Measurements from ENCODE around the gene TUT1.

DNA sequence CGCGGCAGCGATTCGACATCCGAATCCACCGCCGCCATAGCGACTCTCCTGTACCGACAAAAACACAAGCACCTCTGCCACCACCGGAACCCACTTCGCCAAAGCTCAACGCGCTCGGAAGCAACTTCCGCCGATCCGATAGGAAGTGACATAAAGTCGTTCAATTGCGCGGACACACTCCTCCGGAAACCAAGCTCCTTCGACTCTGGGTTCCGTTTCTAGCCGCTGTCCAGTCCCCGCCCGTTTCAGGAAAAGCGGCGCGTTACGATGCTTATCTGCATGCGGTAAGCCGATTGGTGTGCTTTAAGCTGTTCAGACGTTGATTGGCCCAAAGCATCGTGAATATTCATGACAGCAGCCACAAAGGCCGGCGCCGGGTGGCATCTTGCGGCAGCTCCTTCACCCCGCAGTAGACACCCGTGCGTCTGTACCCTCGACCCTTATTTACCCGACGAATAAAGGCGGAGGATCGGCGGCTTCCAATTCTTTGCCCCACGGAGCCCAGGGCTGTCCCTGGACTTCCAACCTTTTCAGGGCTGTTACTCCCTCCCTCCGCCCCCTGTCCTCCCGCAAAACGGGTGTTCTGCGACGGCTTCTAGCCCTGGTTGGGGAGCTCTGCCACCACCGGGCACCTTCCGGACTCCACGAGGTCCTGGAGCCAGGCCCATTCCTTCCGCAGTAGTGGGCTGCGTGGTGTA is at the start of gene TUT1:
- TF ChIP-seq, protein P1, sequence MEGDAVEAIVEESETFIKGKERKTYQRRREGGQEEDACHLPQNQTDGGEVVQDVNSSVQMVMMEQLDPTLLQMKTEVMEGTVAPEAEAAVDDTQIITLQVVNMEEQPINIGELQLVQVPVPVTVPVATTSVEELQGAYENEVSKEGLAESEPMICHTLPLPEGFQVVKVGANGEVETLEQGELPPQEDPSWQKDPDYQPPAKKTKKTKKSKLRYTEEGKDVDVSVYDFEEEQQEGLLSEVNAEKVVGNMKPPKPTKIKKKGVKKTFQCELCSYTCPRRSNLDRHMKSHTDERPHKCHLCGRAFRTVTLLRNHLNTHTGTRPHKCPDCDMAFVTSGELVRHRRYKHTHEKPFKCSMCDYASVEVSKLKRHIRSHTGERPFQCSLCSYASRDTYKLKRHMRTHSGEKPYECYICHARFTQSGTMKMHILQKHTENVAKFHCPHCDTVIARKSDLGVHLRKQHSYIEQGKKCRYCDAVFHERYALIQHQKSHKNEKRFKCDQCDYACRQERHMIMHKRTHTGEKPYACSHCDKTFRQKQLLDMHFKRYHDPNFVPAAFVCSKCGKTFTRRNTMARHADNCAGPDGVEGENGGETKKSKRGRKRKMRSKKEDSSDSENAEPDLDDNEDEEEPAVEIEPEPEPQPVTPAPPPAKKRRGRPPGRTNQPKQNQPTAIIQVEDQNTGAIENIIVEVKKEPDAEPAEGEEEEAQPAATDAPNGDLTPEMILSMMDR (IDR thresholded peaks at IDR 0.05): peak in 2 of 6 experiments; percentile 3 to 18
- TF ChIP-seq POLR2A (IDR thresholded peaks at IDR 0.05): peak; percentile 39 to 97

All from thyroid gland (tissue), 4 donors.